ENCODE data around the gene INPP1. TPM values are rescaled to one million over a fixed set of nuclear protein-coding genes. Genes with fewer than 3 reads are reported as not detected.
A peak's percentile ranks its signal among the peaks of the same experiment; 100 is the strongest.
"Not testable (repeated sequence)": the region's sequence is repeated elsewhere in the genome, so short reads cannot be mapped to it uniquely, and the experiment has no call there.

Gene INPP1
- 14.4 TPM for polyA plus RNA-seq (ENCODE audit: insufficient read length)

GRCh38 chr2:190343536-190344275 is at the start of gene INPP1:
Gene INPP1 (plus strand): TSS chr2:190343589. CDS start chr2:190360103, 16,514 bp downstream.
- no peak for DNase-seq (ENCODE audit: low read depth)

GRCh38 chr2:190297880-190298279 is 45.5 kb upstream of the INPP1 start:
- DNase-seq (ENCODE audit: low read depth) = not testable (repeated sequence)

GRCh38 chr2:190301032-190301431 is 42.4 kb upstream of the INPP1 start:
- no peak for DNase-seq (ENCODE audit: low read depth)

GRCh38 chr2:190302052-190302451 is 41.3 kb upstream of the INPP1 start:
- DNase-seq (ENCODE audit: low read depth) = no peak

GRCh38 chr2:190303647-190304046 is 39.7 kb upstream of the INPP1 start:
- no peak for DNase-seq (ENCODE audit: low read depth)

- DNase-seq (ENCODE audit: low read depth) = no peak
Measured at GRCh38 chr2:190304404-190304803, 39.0 kb upstream of the INPP1 start.

- DNase-seq (ENCODE audit: low read depth) = no peak
Measured at GRCh38 chr2:190308031-190308430, 35.4 kb upstream of the INPP1 start.

GRCh38 chr2:190311893-190312634 is 31.3 kb upstream of the INPP1 start:
- DNase-seq (ENCODE audit: low read depth) = no peak

GRCh38 chr2:190312635-190313025 is 30.8 kb upstream of the INPP1 start:
- not testable (repeated sequence) for DNase-seq (ENCODE audit: low read depth)

GRCh38 chr2:190313880-190314279 is 29.5 kb upstream of the INPP1 start:
- DNase-seq (ENCODE audit: low read depth) = no peak

GRCh38 chr2:190315273-190315672 is 28.1 kb upstream of the INPP1 start:
- no peak for DNase-seq (ENCODE audit: low read depth)

GRCh38 chr2:190318514-190318913 is 24.9 kb upstream of the INPP1 start:
- no peak for DNase-seq (ENCODE audit: low read depth)

- DNase-seq (ENCODE audit: low read depth) = no peak
Measured at GRCh38 chr2:190318931-190319554, 24.3 kb upstream of the INPP1 start.

- DNase-seq (ENCODE audit: low read depth) = peak; percentile 95
Measured at GRCh38 chr2:190319555-190320498, 23.6 kb upstream of the INPP1 start, which contains the start of gene HIBCH. Gene HIBCH (minus strand): TSS chr2:190319826. CDS start chr2:190319750, 76 bp downstream.

GRCh38 chr2:190320696-190321095 is 22.7 kb upstream of the INPP1 start:
- DNase-seq (ENCODE audit: low read depth) = no peak

GRCh38 chr2:190323406-190323805 is 20.0 kb upstream of the INPP1 start:
- DNase-seq (ENCODE audit: low read depth) = no peak

GRCh38 chr2:190325588-190325987 is 17.8 kb upstream of the INPP1 start:
- no peak for DNase-seq (ENCODE audit: low read depth)

GRCh38 chr2:190327867-190328572 is 15.4 kb upstream of the INPP1 start:
- DNase-seq (ENCODE audit: low read depth) = no peak

- DNase-seq (ENCODE audit: low read depth) = no peak
Measured at GRCh38 chr2:190328573-190329147, 14.7 kb upstream of the INPP1 start.

GRCh38 chr2:190333395-190333794 is 10.0 kb upstream of the INPP1 start:
- no peak for DNase-seq (ENCODE audit: low read depth)
